Natural killer cell (primary cell): ENCODE data around the gene VPS4B. TPM values are rescaled to one million over a fixed set of nuclear protein-coding genes. Genes with fewer than 3 reads are reported as not detected.

Source experiments
- ATAC-seq, 3 donors: fragments of 150-1000 bp in 2 of 3; fragments of 200-7000 bp in 1 of 3; cut with Tn5 transposase; 1 replicate in 1 of 3; 2 replicates in 2 of 3; pipeline ENCODE4 v1.10.0; 2021; ENCODE audit warnings: mild to moderate bottlenecking in 2 of 3, moderate library complexity in 2 of 3
- DNase-seq, 2 donors: peaks; one replicate each; pipeline versions ENCODE4 v3.0.0 to v3.0.0-alpha.2; 2013 to 2021; ENCODE audit warnings: mixed read lengths in 1 of 2
- H3K27ac ChIP-seq: one replicate; pipeline ENCODE4 v1.5.1; 2013; ENCODE audit warnings: mild to moderate bottlenecking, low read length
- H3K27me3 ChIP-seq: one replicate; pipeline ENCODE4 v1.6.1; 2013; ENCODE audit warnings: low read length; ENCODE audit not compliant: control insufficient read depth, insufficient read depth
- H3K36me3 ChIP-seq: one replicate; pipeline ENCODE4 v1.6.1; 2013; ENCODE audit warnings: low read length; ENCODE audit not compliant: control insufficient read depth, insufficient read depth
- H3K4me1 ChIP-seq: one replicate; pipeline ENCODE4 v1.6.1; 2013; ENCODE audit warnings: low read length; ENCODE audit not compliant: control insufficient read depth, insufficient read depth
- H3K4me3 ChIP-seq: one replicate; pipeline ENCODE4 v1.5.1; 2013; ENCODE audit warnings: low read length
- H3K9me3 ChIP-seq: one replicate; pipeline ENCODE4 v1.6.1; 2013; ENCODE audit warnings: low read length; ENCODE audit not compliant: control insufficient read depth, insufficient read depth
- H3K27ac Mint-ChIP-seq, 2 donors: one replicate each; pipeline ENCODE4 v1.8.0; 2022; ENCODE audit warnings: mild to moderate bottlenecking in 2 of 2, mixed read lengths in 2 of 2, moderate library complexity in 1 of 2
- H3K27me3 Mint-ChIP-seq, 2 donors: one replicate each; pipeline ENCODE4 v1.8.0; 2022; ENCODE audit warnings: low read depth in 2 of 2, mixed read lengths in 2 of 2
- H3K36me3 Mint-ChIP-seq: one replicate; pipeline ENCODE4 v1.8.0; 2022; ENCODE audit warnings: mixed read lengths
- H3K4me1 Mint-ChIP-seq, 2 donors: one replicate each; pipeline ENCODE4 v1.8.0; 2022; ENCODE audit warnings: mixed read lengths in 2 of 2
- H3K4me3 Mint-ChIP-seq: one replicate; pipeline ENCODE4 v1.8.0; 2022; ENCODE audit warnings: mild to moderate bottlenecking, moderate library complexity, mixed read lengths
- H3K9me3 Mint-ChIP-seq, 2 donors: one replicate each; pipeline ENCODE4 v1.8.0; 2022; ENCODE audit warnings: mixed read lengths in 2 of 2
- WGBS: methylation state at CpG from one replicate; pipeline ENCODE4 v1.1.7; 2013; ENCODE audit warnings: missing lambda C conversion rate; ENCODE audit not compliant: insufficient coverage; 5-methylcytosine and 5-hydroxymethylcytosine counted together
- intact Hi-C: fragments of 100-400 bp; cut with micrococcal nuclease; formaldehyde crosslinking; loops from one replicate; pipeline ENCODE4 v1.14.2; 2022
- total RNA-seq, 4 donors: library from RNA; stranded (reverse); fragments of 120-200 nt in 1 of 4; gene quantifications; one replicate each; pipeline versions ENCODE4 v1.2.3 to v1.2.4, GENCODE V29; 2013 to 2022
- TF ChIP-seq, protein P1 (sequence below): fragments of 200-600 bp; IDR thresholded peaks from one replicate; pipeline ENCODE4 v1.8.0; 2022; ENCODE audit warnings: antibody characterized with exemption

Gene VPS4B
- total RNA-seq, 3 donors from 2014 or later (not counting 1 experiment from before 2014, with no cell fraction given) = 101 to 128 (median 107) TPM

DNA sequence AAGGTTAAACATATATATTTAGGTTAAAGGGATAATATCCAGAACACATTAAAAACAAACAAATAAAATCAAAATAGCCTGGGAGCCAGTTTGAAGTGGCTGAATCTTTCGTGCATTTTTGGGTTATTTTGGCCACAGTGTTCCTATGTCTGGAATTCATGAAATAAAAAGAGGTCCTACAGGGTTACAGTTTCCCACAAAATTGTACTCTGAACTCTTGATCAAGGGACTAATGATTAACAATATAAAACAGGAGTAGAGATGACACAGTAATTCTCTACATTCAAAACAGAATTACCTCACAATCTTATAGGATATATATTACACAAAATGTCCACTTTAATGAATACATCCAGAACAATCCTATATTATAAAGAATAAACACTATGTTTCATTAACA is 24.9 kb downstream of the VPS4B start:
- intact Hi-C loops = no loop called here
- Mint-ChIP-seq H3K27ac (no peak overlapping the region), H3K27me3 (no peaks in the 10 kb centered on the region), H3K9me3 (no peaks in the 10 kb centered on the region), H3K4me1 (peaks cover 0 to 7% of the 10 kb centered on the region in 2 donors), H3K36me3 (no peaks in the 10 kb centered on the region), H3K4me3 (no peak overlapping the region)
- WGBS = 100% methylated on average over 1 of the region's 1 CpG
- no peak for DNase-seq
- no peak for ATAC-seq
- Histone ChIP-seq H3K4me3 (no peak overlapping the region), H3K27ac (no peak overlapping the region), H3K27me3 (no peaks in the 10 kb centered on the region), H3K36me3 (peaks cover 77% of the 10 kb centered on the region), H3K4me1 (no peaks in the 10 kb centered on the region), H3K9me3 (no peaks in the 10 kb centered on the region)
- TF ChIP-seq, protein P1, sequence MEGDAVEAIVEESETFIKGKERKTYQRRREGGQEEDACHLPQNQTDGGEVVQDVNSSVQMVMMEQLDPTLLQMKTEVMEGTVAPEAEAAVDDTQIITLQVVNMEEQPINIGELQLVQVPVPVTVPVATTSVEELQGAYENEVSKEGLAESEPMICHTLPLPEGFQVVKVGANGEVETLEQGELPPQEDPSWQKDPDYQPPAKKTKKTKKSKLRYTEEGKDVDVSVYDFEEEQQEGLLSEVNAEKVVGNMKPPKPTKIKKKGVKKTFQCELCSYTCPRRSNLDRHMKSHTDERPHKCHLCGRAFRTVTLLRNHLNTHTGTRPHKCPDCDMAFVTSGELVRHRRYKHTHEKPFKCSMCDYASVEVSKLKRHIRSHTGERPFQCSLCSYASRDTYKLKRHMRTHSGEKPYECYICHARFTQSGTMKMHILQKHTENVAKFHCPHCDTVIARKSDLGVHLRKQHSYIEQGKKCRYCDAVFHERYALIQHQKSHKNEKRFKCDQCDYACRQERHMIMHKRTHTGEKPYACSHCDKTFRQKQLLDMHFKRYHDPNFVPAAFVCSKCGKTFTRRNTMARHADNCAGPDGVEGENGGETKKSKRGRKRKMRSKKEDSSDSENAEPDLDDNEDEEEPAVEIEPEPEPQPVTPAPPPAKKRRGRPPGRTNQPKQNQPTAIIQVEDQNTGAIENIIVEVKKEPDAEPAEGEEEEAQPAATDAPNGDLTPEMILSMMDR = no peak

DNA sequence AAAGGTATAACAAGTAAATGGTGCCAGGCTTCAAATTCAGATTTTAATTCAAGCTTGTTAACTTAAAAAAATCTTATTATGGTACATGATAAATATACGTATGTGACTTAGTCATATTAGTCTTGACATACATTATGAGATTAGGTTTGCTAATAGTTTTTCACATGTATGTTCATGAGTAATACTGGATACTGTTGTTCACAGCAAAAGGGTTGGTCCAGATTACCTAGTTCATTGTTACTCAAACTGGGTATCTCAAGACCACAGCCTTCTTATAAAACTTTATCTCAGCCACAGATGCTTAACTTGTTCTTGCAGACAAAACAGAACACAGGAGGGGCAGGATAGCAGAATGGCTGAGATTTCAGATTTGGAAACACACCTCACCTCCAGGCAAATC is 26.8 kb downstream of the VPS4B start:
- DNase-seq (no peak), ATAC-seq (no peak)
- H3K4me3 ChIP-seq = no peak overlapping the region
- TF ChIP-seq, protein P1 = no peak
- no peak overlapping the region for H3K27ac ChIP-seq
- H3K9me3 Mint-ChIP-seq = no peaks in the 10 kb centered on the region
- H3K36me3 ChIP-seq = peaks cover 78% of the 10 kb centered on the region
- intact Hi-C loops = no loop called here
- no peaks in the 10 kb centered on the region for H3K36me3 Mint-ChIP-seq
- peaks cover 0 to 7% of the 10 kb centered on the region in 2 donors for H3K4me1 Mint-ChIP-seq
- no peak overlapping the region for H3K27ac Mint-ChIP-seq
- H3K4me3 Mint-ChIP-seq = no peak overlapping the region
- H3K4me1 ChIP-seq = no peaks in the 10 kb centered on the region
- no peaks in the 10 kb centered on the region for H3K27me3 ChIP-seq
- H3K27me3 Mint-ChIP-seq = no peaks in the 10 kb centered on the region
- no CpG with 5 or more reads among the region's 1 CpG for WGBS
- H3K9me3 ChIP-seq = no peaks in the 10 kb centered on the region

DNA sequence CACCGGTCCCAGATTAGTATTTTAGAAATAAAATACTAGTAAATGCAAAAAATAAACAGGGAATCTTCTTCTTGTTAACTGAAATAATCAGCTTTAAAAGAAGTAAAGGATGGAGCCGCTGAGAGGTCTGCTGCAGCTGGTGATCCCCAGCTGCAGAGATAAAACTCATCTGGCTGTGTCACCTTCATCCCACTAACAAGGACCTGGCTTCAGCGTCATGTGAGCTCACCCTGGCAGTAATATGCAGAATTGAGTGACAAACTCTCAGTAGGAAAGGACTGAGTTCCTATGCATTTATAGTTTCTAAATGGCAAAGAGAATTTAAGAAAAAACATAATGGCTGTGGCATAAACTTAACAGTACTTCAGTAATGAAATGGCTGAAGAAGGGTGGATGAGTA is 27.3 kb downstream of the VPS4B start:
- ATAC-seq (no peak), DNase-seq (no peak)
- no peaks in the 10 kb centered on the region for H3K9me3 ChIP-seq
- WGBS = 100% methylated on average over 2 of the region's 3 CpGs
- Mint-ChIP-seq H3K27ac (no peak overlapping the region), H3K4me1 (peaks cover 0 to 3% of the 10 kb centered on the region in 2 donors), H3K27me3 (no peaks in the 10 kb centered on the region), H3K9me3 (no peaks in the 10 kb centered on the region), H3K36me3 (no peaks in the 10 kb centered on the region), H3K4me3 (no peak overlapping the region)
- no peak overlapping the region for H3K4me3 ChIP-seq
- no peak overlapping the region for H3K27ac ChIP-seq
- H3K36me3 ChIP-seq = peaks cover 74% of the 10 kb centered on the region
- intact Hi-C loops = no loop called here
- no peaks in the 10 kb centered on the region for H3K4me1 ChIP-seq
- TF ChIP-seq, protein P1 = no peak
- no peaks in the 10 kb centered on the region for H3K27me3 ChIP-seq

DNA sequence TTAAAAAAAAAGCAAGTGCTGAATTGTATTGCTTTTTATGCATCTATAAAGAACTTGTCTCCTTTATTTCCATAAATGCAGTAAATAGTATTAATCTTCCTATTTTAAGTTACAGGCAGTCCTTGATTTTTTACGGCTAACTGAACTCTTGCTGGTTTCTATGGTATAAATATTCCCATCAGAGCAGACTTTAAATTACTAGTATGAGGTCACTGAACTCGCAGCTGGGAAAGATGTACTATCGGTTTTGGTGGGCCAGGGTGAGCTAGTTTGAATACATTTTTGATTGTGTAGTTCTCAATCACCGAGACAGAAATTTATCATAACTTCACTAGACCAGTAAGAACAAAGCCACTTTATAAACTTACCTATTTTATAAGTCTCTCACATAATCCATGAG is 34.4 kb downstream of the VPS4B start:
- TF ChIP-seq, protein P1 = no peak
- Mint-ChIP-seq H3K27me3 (no peaks in the 10 kb centered on the region), H3K9me3 (no peaks in the 10 kb centered on the region), H3K4me3 (no peak overlapping the region), H3K36me3 (peaks cover 7% of the 10 kb centered on the region), H3K4me1 (no peaks in the 10 kb centered on the region), H3K27ac (peak overlapping the region in 1 of 2 donors; percentile 56)
- no peaks in the 10 kb centered on the region for H3K27me3 ChIP-seq
- no peak overlapping the region for H3K4me3 ChIP-seq
- DNase-seq = no peak
- WGBS = no CpG with 5 or more reads among the region's 4 CpGs
- intact Hi-C loops = no loop called here
- no peaks in the 10 kb centered on the region for H3K9me3 ChIP-seq
- no peak overlapping the region for H3K27ac ChIP-seq
- H3K4me1 ChIP-seq = no peaks in the 10 kb centered on the region
- peaks cover 24% of the 10 kb centered on the region for H3K36me3 ChIP-seq
- ATAC-seq = no peak
